Keratinocyte (primary cell): ENCODE results near the gene HIVEP2.

Source experiments
- CTCF ChIP-seq, 3 experiments: IDR thresholded peaks in 1 of 3; conservative IDR thresholded peaks in 1 of 3; optimal IDR thresholded peaks in 1 of 3; 2 replicates in 2 of 3; 3 replicates in 1 of 3; pipeline versions ENCODE3 to v1.5.1; 2011; ENCODE audit warnings: low read length in 3 of 3, mild to moderate bottlenecking in 3 of 3, moderate library complexity in 2 of 3, control low read depth in 1 of 3, inconsistent platforms in 1 of 3; ENCODE audit not compliant: insufficient read depth in 2 of 3; ENCODE audit errors: extremely low read depth in 1 of 3
- EZH2 ChIP-seq: IDR thresholded peaks from one replicate; pipeline ENCODE4 v1.6.1; 2012; ENCODE audit warnings: inconsistent platforms, mild to moderate bottlenecking, low read length, moderate library complexity

GRCh38 chr6:142823256-142823902 lies 121.6 kb downstream of the HIVEP2 start:
- no peak for TF ChIP-seq CTCF (optimal IDR thresholded peaks at IDR 0.05 in 1 of 3, IDR thresholded peaks at IDR 0.05 in 1 of 3, conservative IDR thresholded peaks at IDR 0.05 in 1 of 3; ENCODE audit: extremely low read depth in 1 of 3, insufficient read depth in 2 of 3, low read length in 3 of 3)
- TF ChIP-seq EZH2: no peak
